NB4 (cell line): Measurements from ENCODE around the gene GPC5.

Source experiments
- DNase-seq: peaks from one replicate; pipeline ENCODE4 v3.0.0; 2010; ENCODE audit warnings: low read depth
- H3K4me3 ChIP-seq: one replicate; pipeline ENCODE4 v1.5.1; 2011; ENCODE audit warnings: mild to moderate bottlenecking, low read depth, low read length, moderate library complexity
- MYC ChIP-seq: IDR thresholded peaks from 2 replicates; pipeline ENCODE4 v1.6.1; 2011; ENCODE audit warnings: low read depth, low read length
- POLR2A ChIP-seq: IDR thresholded peaks from 2 replicates; pipeline ENCODE4 v1.6.1; 2011; ENCODE audit warnings: mild to moderate bottlenecking; ENCODE audit not compliant: insufficient read length; ENCODE audit errors: extremely low read depth
- TF ChIP-seq, protein P1 (sequence below): IDR thresholded peaks from one replicate; pipeline ENCODE4 v1.5.1; 2012; ENCODE audit warnings: low read depth, low read length
- TF ChIP-seq, protein P2 (sequence below): IDR thresholded peaks from 2 replicates; pipeline ENCODE4 v1.6.1; 2011; ENCODE audit warnings: low read depth, low read length

Gene GPC5

DNA sequence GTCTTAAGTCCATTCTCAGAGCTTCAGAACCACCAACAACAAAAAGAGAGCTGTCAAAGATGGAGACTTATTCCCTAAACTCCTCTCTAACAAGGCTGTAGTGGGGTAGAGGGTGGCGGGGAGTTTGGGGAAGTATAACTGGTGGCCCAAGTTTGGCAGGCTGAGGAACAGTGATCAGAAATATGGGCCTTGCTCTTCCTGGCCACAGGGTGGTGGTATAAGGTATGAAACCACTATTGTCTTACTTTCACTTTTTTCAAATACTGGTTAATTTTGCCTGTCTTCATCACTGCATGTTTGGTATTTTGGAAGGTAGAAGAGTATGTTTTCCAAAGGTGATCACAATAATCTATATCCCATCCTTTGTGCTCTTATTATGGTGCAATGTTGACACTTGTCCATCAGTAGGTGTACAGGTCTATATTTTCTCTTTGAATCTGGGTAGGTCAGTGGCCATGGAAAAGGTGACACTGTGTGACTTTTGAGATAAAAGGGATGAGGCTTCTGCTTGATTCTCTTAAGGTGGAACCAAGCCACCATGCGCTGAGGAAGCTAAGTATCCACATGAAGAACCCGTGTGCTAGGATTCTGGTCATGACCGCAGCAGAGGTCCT is 23.2 kb upstream of the GPC5 start:
- TF ChIP-seq, protein P1, sequence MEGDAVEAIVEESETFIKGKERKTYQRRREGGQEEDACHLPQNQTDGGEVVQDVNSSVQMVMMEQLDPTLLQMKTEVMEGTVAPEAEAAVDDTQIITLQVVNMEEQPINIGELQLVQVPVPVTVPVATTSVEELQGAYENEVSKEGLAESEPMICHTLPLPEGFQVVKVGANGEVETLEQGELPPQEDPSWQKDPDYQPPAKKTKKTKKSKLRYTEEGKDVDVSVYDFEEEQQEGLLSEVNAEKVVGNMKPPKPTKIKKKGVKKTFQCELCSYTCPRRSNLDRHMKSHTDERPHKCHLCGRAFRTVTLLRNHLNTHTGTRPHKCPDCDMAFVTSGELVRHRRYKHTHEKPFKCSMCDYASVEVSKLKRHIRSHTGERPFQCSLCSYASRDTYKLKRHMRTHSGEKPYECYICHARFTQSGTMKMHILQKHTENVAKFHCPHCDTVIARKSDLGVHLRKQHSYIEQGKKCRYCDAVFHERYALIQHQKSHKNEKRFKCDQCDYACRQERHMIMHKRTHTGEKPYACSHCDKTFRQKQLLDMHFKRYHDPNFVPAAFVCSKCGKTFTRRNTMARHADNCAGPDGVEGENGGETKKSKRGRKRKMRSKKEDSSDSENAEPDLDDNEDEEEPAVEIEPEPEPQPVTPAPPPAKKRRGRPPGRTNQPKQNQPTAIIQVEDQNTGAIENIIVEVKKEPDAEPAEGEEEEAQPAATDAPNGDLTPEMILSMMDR, result peak; percentile 52
- TF ChIP-seq POLR2A, result no peak
- peak; percentile 64 for DNase-seq
- H3K4me3 ChIP-seq, result no peak overlapping the region

DNA sequence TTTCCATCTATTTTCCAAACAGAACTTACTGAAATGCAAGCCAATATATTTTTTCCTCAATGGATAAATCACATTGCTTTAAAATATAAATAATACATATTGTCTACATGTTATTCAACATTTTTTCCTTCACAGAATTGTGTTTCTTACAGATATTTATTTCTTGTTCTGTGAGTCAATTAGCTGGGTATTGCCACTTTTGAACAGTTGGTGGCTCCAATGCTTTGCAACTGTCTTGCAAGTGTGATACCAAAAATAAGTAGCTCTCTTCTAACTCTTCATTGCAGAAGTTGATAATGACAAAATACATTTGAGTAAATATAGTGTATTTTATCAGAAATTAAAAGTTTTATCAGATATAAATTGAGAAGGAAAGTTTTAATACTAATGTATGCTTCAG is 17.1 kb upstream of the GPC5 start:
- peak; percentile 49 for DNase-seq
- no peak overlapping the region for H3K4me3 ChIP-seq
- no peak for TF ChIP-seq MYC
- TF ChIP-seq, protein P1, result peak; percentile 37

DNA sequence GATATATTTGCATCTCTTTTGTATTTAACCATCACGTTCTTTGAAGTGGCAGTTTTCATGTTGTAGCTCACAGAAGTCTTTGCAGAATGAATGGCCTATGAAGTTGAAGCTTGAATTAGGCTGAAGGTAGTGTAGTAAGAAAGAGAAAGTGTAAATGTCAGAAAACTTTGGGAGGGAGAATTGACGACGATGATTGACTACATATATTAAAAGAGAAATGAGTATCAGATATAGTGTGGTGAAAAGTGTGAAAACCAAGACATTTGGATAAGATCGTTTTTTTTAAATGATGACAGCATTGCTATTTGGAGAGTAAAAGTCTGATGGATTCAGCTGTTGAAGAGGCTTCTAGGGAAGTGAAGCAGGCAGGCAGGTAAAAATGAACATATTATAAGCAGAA is 14.6 kb upstream of the GPC5 start:
- no peak for DNase-seq
- TF ChIP-seq, protein P1, result no peak
- TF ChIP-seq MYC (no peak), POLR2A (no peak)
- TF ChIP-seq, protein P2, sequence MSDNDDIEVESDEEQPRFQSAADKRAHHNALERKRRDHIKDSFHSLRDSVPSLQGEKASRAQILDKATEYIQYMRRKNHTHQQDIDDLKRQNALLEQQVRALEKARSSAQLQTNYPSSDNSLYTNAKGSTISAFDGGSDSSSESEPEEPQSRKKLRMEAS, result no peak
- H3K4me3 ChIP-seq, result no peak overlapping the region

DNA sequence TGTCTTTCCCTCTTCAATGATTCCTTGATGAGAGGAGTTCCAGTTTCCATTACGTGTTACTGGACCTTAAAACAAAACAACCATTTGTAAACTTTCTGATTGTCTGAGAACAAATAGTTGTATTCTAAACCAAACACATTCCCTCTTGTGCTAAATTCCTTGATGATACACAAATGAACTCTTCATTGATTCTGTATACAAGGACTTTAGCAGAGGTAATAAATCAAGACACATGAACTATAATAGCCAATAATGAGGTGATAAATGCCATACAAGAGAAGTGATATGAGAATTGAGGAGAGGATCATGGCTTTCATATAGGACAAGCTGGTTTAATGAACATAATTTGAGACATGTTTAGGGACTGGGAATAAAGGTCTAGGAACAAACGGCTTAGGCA is 13.5 kb upstream of the GPC5 start:
- no peak for DNase-seq
- no peak overlapping the region for H3K4me3 ChIP-seq
- TF ChIP-seq POLR2A, result no peak
- TF ChIP-seq, protein P2, result no peak
- TF ChIP-seq MYC, result no peak
- TF ChIP-seq, protein P1, result no peak

DNA sequence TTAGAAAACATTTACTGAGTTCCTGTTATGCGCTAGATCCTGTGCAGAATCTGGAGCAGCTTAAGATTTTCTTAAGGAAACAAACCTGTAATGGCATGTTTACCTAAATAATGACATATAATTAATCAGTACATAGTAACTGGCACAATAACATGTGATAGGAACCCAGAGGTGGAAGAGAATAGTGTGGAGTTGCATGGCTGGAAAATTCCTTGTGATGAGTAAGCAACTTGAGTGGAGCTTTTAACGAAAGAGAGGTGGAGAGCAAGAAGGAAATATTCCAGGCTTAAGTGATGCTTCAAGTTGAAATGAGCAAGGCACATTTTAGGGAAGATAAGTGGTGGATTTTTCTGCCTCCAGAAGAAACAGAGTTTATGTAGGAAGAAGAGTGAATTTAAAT is 9.2 kb upstream of the GPC5 start:
- no peak for DNase-seq
- TF ChIP-seq MYC (no peak), POLR2A (no peak)
- TF ChIP-seq, protein P1, result no peak
- TF ChIP-seq, protein P2, result no peak
- no peak overlapping the region for H3K4me3 ChIP-seq

DNA sequence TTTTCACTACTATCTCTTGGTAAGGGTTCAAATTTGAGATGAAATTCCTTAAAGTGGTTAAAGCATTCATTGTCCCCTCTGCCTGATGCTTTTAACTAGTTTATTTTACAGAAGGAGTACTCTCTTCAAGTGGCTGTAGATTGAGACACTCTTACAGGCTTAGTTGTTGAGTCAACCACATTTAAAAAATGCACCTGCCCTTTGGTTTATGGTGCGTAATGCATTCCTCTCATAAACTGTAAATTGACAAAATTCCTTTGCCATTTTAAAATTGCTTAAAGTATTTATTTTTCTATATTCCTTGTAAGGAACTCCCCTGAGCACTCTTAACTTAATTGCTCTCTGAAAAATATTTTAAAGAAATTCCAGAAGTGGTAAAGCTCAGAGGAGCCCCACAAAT is 826 bp upstream of the GPC5 start:
- TF ChIP-seq MYC, result no peak
- TF ChIP-seq, protein P1, result no peak
- TF ChIP-seq, protein P2, result no peak
- TF ChIP-seq POLR2A, result no peak
- no peak overlapping the region for H3K4me3 ChIP-seq
- no peak for DNase-seq
